Activated B cell treated with CpG ODN at 0.5 μM for 24 hours (primary cell): ENCODE measurements around the gene CACHD1. TPM values are rescaled to one million over a fixed set of nuclear protein-coding genes. Genes with fewer than 3 reads are reported as not detected.

Source experiments
- ATAC-seq: fragments of 200-7000 bp; cut with Tn5 transposase; one replicate; pipeline ENCODE4 v1.10.0; 2021; ENCODE audit warnings: low read depth, mild to moderate bottlenecking, moderate library complexity
- CTCF ChIA-PET: fragments of 350-600 bp; sonication (Branson Sonifier 250); formaldehyde crosslinking; loops from one replicate; lab custom pipeline; 2021; ENCODE audit warnings: antibody characterized with exemption; lab: Charles Lee
- POLR2A ChIA-PET: fragments of 350-600 bp; sonication (Branson Sonifier 250); formaldehyde crosslinking; loops from one replicate; lab custom pipeline; 2021; ENCODE audit warnings: antibody characterized with exemption; lab: Charles Lee
- DNase-seq: peaks from one replicate; pipeline ENCODE4 v3.0.0; 2022
- H3K27ac Mint-ChIP-seq: one replicate; pipeline ENCODE4 v1.8.0; 2020; ENCODE audit warnings: mixed read lengths
- H3K27me3 Mint-ChIP-seq: one replicate; pipeline ENCODE4 v1.8.0; 2021; ENCODE audit warnings: mixed read lengths
- H3K36me3 Mint-ChIP-seq: one replicate; pipeline ENCODE4 v1.8.0; 2021; ENCODE audit warnings: low read depth, mixed read lengths
- H3K4me1 Mint-ChIP-seq: one replicate; pipeline ENCODE4 v1.8.0; 2021; ENCODE audit warnings: mixed read lengths
- H3K4me3 Mint-ChIP-seq: one replicate; pipeline ENCODE4 v1.8.0; 2020; ENCODE audit warnings: mild to moderate bottlenecking, mixed read lengths
- H3K9me3 Mint-ChIP-seq: one replicate; pipeline ENCODE4 v1.8.0; 2020; ENCODE audit warnings: mixed read lengths
- CTCF ChIP-seq: fragments of 200-600 bp; IDR thresholded peaks from one replicate; pipeline ENCODE4 v1.8.0; 2022; ENCODE audit warnings: antibody characterized with exemption, mild to moderate bottlenecking
- intact Hi-C: fragments of 100-400 bp; cut with micrococcal nuclease; formaldehyde crosslinking; loops from one replicate; pipeline ENCODE4 v1.15.1; 2024
- total RNA-seq: library from RNA; stranded (reverse); gene quantifications from 2 replicates; pipeline ENCODE4 v1.2.3, GENCODE V29; 2022

The CACHD1 gene
- total RNA-seq, 1 donor from 2014 or later = 0.22 TPM

DNA sequence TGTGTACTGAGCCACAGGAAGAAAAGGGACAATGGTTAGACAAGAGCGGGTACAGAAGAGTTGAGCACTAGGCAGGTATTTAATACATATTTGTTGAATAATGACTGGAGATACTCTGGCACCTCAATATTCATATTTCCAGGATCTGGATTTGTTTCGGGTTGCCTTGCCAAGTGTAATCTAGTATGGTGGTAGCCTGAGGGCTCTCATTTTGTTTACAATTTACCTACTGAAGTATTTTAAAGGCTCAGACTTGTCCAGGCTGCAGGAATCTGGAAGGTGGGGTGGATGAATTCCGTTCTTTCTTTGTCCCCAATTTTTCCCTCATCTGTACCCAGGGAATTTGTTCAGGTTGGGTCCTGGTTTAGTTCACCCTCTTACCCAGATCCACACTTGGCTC is 95.0 kb downstream of the CACHD1 start:
- ChIA-PET POLR2A (no interaction called here), CTCF (no interaction called here)
- TF ChIP-seq CTCF = no peak
- no peak for DNase-seq
- no peak overlapping the region for H3K27ac Mint-ChIP-seq
- H3K27me3 Mint-ChIP-seq = peaks cover 7% of the 10 kb centered on the region
- H3K4me3 Mint-ChIP-seq = no peak overlapping the region
- ATAC-seq = no peak
- H3K9me3 Mint-ChIP-seq = peaks cover 2% of the 10 kb centered on the region
- H3K36me3 Mint-ChIP-seq = no peaks in the 10 kb centered on the region
- H3K4me1 Mint-ChIP-seq = no peaks in the 10 kb centered on the region
- intact Hi-C loops = no loop called here

- ChIA-PET POLR2A (no interaction called here), CTCF (no interaction called here)
- no peaks in the 10 kb centered on the region for H3K9me3 Mint-ChIP-seq
- H3K36me3 Mint-ChIP-seq = no peaks in the 10 kb centered on the region
- H3K27me3 Mint-ChIP-seq = peaks cover 7% of the 10 kb centered on the region
- no peak overlapping the region for H3K4me3 Mint-ChIP-seq
- DNase-seq (no peak), ATAC-seq (no peak)
- H3K4me1 Mint-ChIP-seq = no peaks in the 10 kb centered on the region
- no peak overlapping the region for H3K27ac Mint-ChIP-seq
- TF ChIP-seq CTCF = no peak
- intact Hi-C loops = no loop called here
Observed at GRCh38 chr1:64567426-64568170, 97.7 kb downstream of the CACHD1 start.

DNA sequence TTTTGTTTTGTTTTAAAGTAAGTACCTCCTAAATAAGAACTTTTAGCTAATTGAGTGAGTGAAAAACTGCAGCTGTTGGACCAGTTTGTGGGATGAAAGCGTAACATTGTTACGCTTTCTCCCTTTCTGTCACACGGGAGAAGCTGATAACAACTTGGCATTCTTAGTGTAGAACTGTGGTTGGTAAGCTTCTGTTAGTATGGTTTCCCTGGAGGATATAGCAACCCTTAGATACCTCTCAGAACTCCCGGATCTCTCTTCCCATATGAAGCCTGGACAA is 98.2 kb downstream of the CACHD1 start:
- Mint-ChIP-seq H3K4me1 (no peaks in the 10 kb centered on the region), H3K4me3 (no peak overlapping the region), H3K36me3 (no peaks in the 10 kb centered on the region), H3K27me3 (peaks cover 7% of the 10 kb centered on the region), H3K9me3 (no peaks in the 10 kb centered on the region), H3K27ac (no peak overlapping the region)
- ChIA-PET CTCF (no interaction called here), POLR2A (no interaction called here)
- no peak for DNase-seq
- no peak for ATAC-seq
- intact Hi-C loops = no loop called here
- no peak for TF ChIP-seq CTCF

- H3K27me3 Mint-ChIP-seq = peaks cover 4% of the 10 kb centered on the region
- no peak overlapping the region for H3K27ac Mint-ChIP-seq
- no peak for DNase-seq
- intact Hi-C loops = no loop called here
- no peak for ATAC-seq
- ChIA-PET POLR2A (no interaction called here), CTCF (no interaction called here)
- H3K36me3 Mint-ChIP-seq = no peaks in the 10 kb centered on the region
- H3K4me1 Mint-ChIP-seq = no peaks in the 10 kb centered on the region
- no peak overlapping the region for H3K4me3 Mint-ChIP-seq
- TF ChIP-seq CTCF = no peak
- H3K9me3 Mint-ChIP-seq = no peaks in the 10 kb centered on the region
Observed at GRCh38 chr1:64569411-64569810, 99.5 kb downstream of the CACHD1 start.

DNA sequence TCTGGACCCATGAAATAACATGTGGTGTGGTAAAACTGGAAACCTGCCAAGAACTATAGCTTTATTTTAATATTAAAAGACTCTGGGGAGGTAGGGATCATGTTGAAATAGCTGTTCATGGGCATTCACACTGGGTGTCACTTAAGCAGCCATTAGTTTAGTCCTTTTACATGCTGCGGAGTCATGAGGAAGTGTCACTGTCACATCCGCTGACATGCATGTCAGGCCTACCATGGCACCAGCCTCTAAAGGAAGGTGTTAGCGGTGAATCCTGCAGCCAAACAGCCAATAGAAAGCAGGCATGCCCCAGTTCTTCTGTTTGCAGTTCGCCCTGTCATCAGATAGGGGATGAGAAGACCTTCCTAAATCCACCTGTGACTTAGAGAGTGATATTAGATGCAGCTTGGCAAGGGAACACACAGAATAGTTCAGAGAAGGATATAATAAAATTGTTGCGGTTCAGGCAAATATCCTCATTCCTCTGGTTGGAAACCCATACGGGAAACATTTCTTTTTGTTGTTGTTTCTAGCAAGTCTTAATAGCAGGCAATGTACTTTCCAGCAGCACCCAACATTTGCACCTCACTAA is 100.4 kb downstream of the CACHD1 start:
- no peak overlapping the region for H3K4me3 Mint-ChIP-seq
- ChIA-PET POLR2A (no interaction called here), CTCF (no interaction called here)
- TF ChIP-seq CTCF = no peak
- H3K27ac Mint-ChIP-seq = no peak overlapping the region
- no peaks in the 10 kb centered on the region for H3K36me3 Mint-ChIP-seq
- H3K9me3 Mint-ChIP-seq = no peaks in the 10 kb centered on the region
- intact Hi-C loops = no loop called here
- H3K4me1 Mint-ChIP-seq = no peaks in the 10 kb centered on the region
- H3K27me3 Mint-ChIP-seq = peaks cover 3% of the 10 kb centered on the region
- ATAC-seq (no peak), DNase-seq (no peak)
